HG03378 (cell line): ENCODE data around the gene ZNF507.

Source experiments
- ATAC-seq: cut with Tn5 transposase; IDR thresholded peaks from one replicate; pipeline ENCODE4 v1.9.1; 2021; ENCODE audit warnings: mild to moderate bottlenecking, moderate library complexity; ENCODE audit not compliant: unreplicated experiment

The ZNF507 gene

GRCh38 chr19:32339423-32339822 is 6.0 kb upstream of the ZNF507 start:
- ATAC-seq: no peak

GRCh38 chr19:32339988-32340874 is 5.2 kb upstream of the ZNF507 start:
- ATAC-seq: no peak

GRCh38 chr19:32342695-32343094 is 2.7 kb upstream of the ZNF507 start:
- ATAC-seq: no peak

GRCh38 chr19:32343550-32344262 is 1.7 kb upstream of the ZNF507 start:
- no peak for ATAC-seq

GRCh38 chr19:32346901-32347300 is 1.5 kb downstream of the ZNF507 start:
- no peak for ATAC-seq

GRCh38 chr19:32347573-32347972 is 2.2 kb downstream of the ZNF507 start:
- no peak for ATAC-seq

GRCh38 chr19:32349051-32349450 is 3.6 kb downstream of the ZNF507 start:
- no peak for ATAC-seq

GRCh38 chr19:32349724-32350470 is 4.5 kb downstream of the ZNF507 start:
- ATAC-seq: no peak

- ATAC-seq: no peak
Measured at GRCh38 chr19:32350471-32350865, 5.1 kb downstream of the ZNF507 start.

GRCh38 chr19:32350987-32351348 is 5.6 kb downstream of the ZNF507 start:
- ATAC-seq: no peak

GRCh38 chr19:32352241-32352630 is 6.8 kb downstream of the ZNF507 start:
- no peak for ATAC-seq

- no peak for ATAC-seq
Measured at GRCh38 chr19:32354345-32354744, 8.9 kb downstream of the ZNF507 start.

GRCh38 chr19:32355309-32355708 is 9.9 kb downstream of the ZNF507 start:
- ATAC-seq: no peak

GRCh38 chr19:32357720-32358119 is 12.3 kb downstream of the ZNF507 start:
- ATAC-seq: no peak

- no peak for ATAC-seq
Measured at GRCh38 chr19:32358321-32358720, 12.9 kb downstream of the ZNF507 start.

GRCh38 chr19:32359581-32359980 is 14.2 kb downstream of the ZNF507 start:
- ATAC-seq: no peak

GRCh38 chr19:32361574-32362317 is 16.3 kb downstream of the ZNF507 start:
- ATAC-seq: no peak

GRCh38 chr19:32362318-32362691 is 16.9 kb downstream of the ZNF507 start:
- no peak for ATAC-seq

GRCh38 chr19:32363175-32363574 is 17.8 kb downstream of the ZNF507 start:
- no peak for ATAC-seq

- ATAC-seq: no peak
Measured at GRCh38 chr19:32363632-32364031, 18.2 kb downstream of the ZNF507 start.

- ATAC-seq: no peak
Measured at GRCh38 chr19:32364040-32364439, 18.6 kb downstream of the ZNF507 start.
